HG03442 (cell line): Measurements from ENCODE around the gene ANTXR1.

ENCODE experiments used
- ATAC-seq: cut with Tn5 transposase; IDR thresholded peaks from one replicate; pipeline ENCODE4 v1.9.1; 2021; ENCODE audit warnings: mild to moderate bottlenecking, moderate library complexity; ENCODE audit not compliant: unreplicated experiment

Gene ANTXR1

GRCh38 chr2:69298261-69298660, 285.3 kb downstream of the ANTXR1 start:
- ATAC-seq = no peak

- ATAC-seq = no peak
Measured at GRCh38 chr2:69298862-69299261, 285.9 kb downstream of the ANTXR1 start.
